Gastroesophageal sphincter (tissue), 4 donors: Measurements from ENCODE around the gene ZNF695. TPM values are rescaled to one million over a fixed set of nuclear protein-coding genes. Genes with fewer than 3 reads are reported as not detected.

Experiments used
- ATAC-seq: fragments of 150-250 bp; one replicate; pipeline ENCODE4 v1.9.1; 2016; ENCODE audit warnings: mild to moderate bottlenecking, moderate library complexity
- H3K27ac ChIP-seq, 4 donors: fragments of 200-600 bp; sonication (generic) in 3 of 4; 1 replicate in 3 of 4; 2 replicates in 1 of 4; pipeline ENCODE4 v1.5.1; 2016 to 2019
- H3K27me3 ChIP-seq: fragments of 200-600 bp; sonication (generic); one replicate; pipeline ENCODE4 v1.5.1; 2019
- H3K36me3 ChIP-seq, 2 donors: fragments of 200-600 bp; sonication (generic); one replicate each; pipeline ENCODE4 v1.5.1; 2019; ENCODE audit warnings: control low read depth in 1 of 2
- H3K4me1 ChIP-seq, 3 donors: fragments of 200-600 bp; sonication (generic); 1 replicate in 2 of 3; 2 replicates in 1 of 3; pipeline ENCODE4 v1.5.1; 2016 to 2019; ENCODE audit warnings: control low read depth in 2 of 3
- H3K4me3 ChIP-seq, 2 donors: fragments of 200-600 bp; sonication (generic); one replicate each; pipeline ENCODE4 v1.5.1; 2019; ENCODE audit warnings: mild to moderate bottlenecking in 1 of 2, moderate library complexity in 1 of 2
- H3K9me3 ChIP-seq, 3 donors: fragments of 200-600 bp; sonication (generic); one replicate each; pipeline ENCODE4 v1.5.1; 2017 to 2019; ENCODE audit warnings: control low read depth in 2 of 3
- CTCF ChIP-seq, 4 experiments: fragments of 200-600 bp in 2 of 4; fragments of 450-650 bp in 2 of 4; sonication (generic) in 1 of 4; IDR thresholded peaks; one replicate each; pipeline ENCODE4 v1.5.1; 2017 to 2019; ENCODE audit warnings: antibody characterized with exemption in 4 of 4, mild to moderate bottlenecking in 2 of 4, moderate library complexity in 2 of 4
- EP300 ChIP-seq: sonication (generic); formaldehyde crosslinking; IDR thresholded peaks from one replicate; pipeline ENCODE4 v1.6.1; 2017; ENCODE audit warnings: antibody characterized with exemption, mild to moderate bottlenecking
- POLR2A ChIP-seq, 2 donors: fragments of 450-650 bp; IDR thresholded peaks; one replicate each; pipeline ENCODE4 v1.6.1; 2017; ENCODE audit warnings: antibody characterized with exemption in 2 of 2, mild to moderate bottlenecking in 2 of 2, moderate library complexity in 1 of 2
- POLR2AphosphoS5 ChIP-seq: sonication (generic); formaldehyde crosslinking; IDR thresholded peaks from one replicate; pipeline ENCODE4 v1.6.1; 2017; ENCODE audit warnings: antibody characterized with exemption
- WGBS, 2 donors: methylation state at CpG; one replicate each; pipeline ENCODE4 v1.1.5; 2018; ENCODE audit warnings: low coverage in 1 of 2; 5-methylcytosine and 5-hydroxymethylcytosine counted together
- total RNA-seq, 4 donors: library from RNA; depleted of rRNA; stranded (reverse); fragments of >200 nt; gene quantifications; one replicate each; pipeline ENCODE4 v1.1.0, GENCODE V29; 2016

The ZNF695 gene
- total RNA-seq, 4 donors from 2014 or later, result not detected

- no peak overlapping the region for H3K27ac ChIP-seq
- no peaks in the 10 kb centered on the region for H3K27me3 ChIP-seq
- no peaks in the 10 kb centered on the region for H3K4me1 ChIP-seq
- no peaks in the 10 kb centered on the region for H3K36me3 ChIP-seq
- ATAC-seq, result no peak
- TF ChIP-seq CTCF (IDR thresholded peaks at IDR 0.05), result no peak
- TF ChIP-seq POLR2A (IDR thresholded peaks at IDR 0.05), result no peak
- TF ChIP-seq POLR2AphosphoS5, result no peak
- TF ChIP-seq EP300, result no peak
- no peak overlapping the region for H3K4me3 ChIP-seq
- no peaks in the 10 kb centered on the region for H3K9me3 ChIP-seq
- 100% methylated on average over 1 of the region's 2 CpGs for WGBS, 2 donors
Observed at GRCh38 chr1:246966502-246966901, 41.4 kb downstream of the ZNF695 start.

GRCh38 chr1:246959944-246960693 is 47.7 kb downstream of the ZNF695 start:
- Histone ChIP-seq H3K27ac (no peak overlapping the region), H3K36me3 (no peaks in the 10 kb centered on the region), H3K9me3 (no peaks in the 10 kb centered on the region), H3K4me1 (peaks cover 0 to under 1% (median 0%) of the 10 kb centered on the region in 3 donors), H3K27me3 (no peaks in the 10 kb centered on the region), H3K4me3 (no peak overlapping the region)
- ATAC-seq, result peak; percentile 50
- peak in 1 of 4 experiments; percentile 14 for TF ChIP-seq CTCF (IDR thresholded peaks at IDR 0.05)
- TF ChIP-seq POLR2A (IDR thresholded peaks at IDR 0.05), result no peak
- TF ChIP-seq EP300, result no peak
- 25 to 73% methylated on average over 1 of the region's 1 CpG for WGBS, 2 donors

- no peak for TF ChIP-seq CTCF (IDR thresholded peaks at IDR 0.05)
- peak; percentile 37 for TF ChIP-seq POLR2AphosphoS5
- TF ChIP-seq POLR2A (IDR thresholded peaks at IDR 0.05), result no peak
- no peak for TF ChIP-seq EP300
- Histone ChIP-seq H3K4me1 (peaks cover 0 to 42% (median 0%) of the 10 kb centered on the region in 3 donors), H3K36me3 (no peaks in the 10 kb centered on the region), H3K27ac (peak overlapping the region in 1 of 4 donors; percentile 55), H3K9me3 (no peaks in the 10 kb centered on the region), H3K27me3 (no peaks in the 10 kb centered on the region), H3K4me3 (no peak overlapping the region)
- no peak for ATAC-seq
- 38 to 55% methylated on average over 3 to 4 of the region's 4 CpGs for WGBS, 2 donors
Observed at GRCh38 chr1:246954126-246954525, 53.7 kb downstream of the ZNF695 start.

- peaks cover 0 to 69% (median 4%) of the 10 kb centered on the region in 3 donors for H3K4me1 ChIP-seq
- ATAC-seq, result no peak
- TF ChIP-seq POLR2A (IDR thresholded peaks at IDR 0.05) (no peak), EP300 (no peak), POLR2AphosphoS5 (no peak), CTCF (IDR thresholded peaks at IDR 0.05) (no peak)
- 90 to 95% methylated on average over 3 to 4 of the region's 4 CpGs for WGBS, 2 donors
- H3K27ac ChIP-seq, result no peak overlapping the region
- no peaks in the 10 kb centered on the region for H3K27me3 ChIP-seq
- H3K36me3 ChIP-seq, result no peaks in the 10 kb centered on the region
- no peaks in the 10 kb centered on the region for H3K9me3 ChIP-seq
- no peak overlapping the region for H3K4me3 ChIP-seq
Observed at GRCh38 chr1:246951413-246951812, 56.4 kb downstream of the ZNF695 start.

- Histone ChIP-seq H3K4me3 (no peak overlapping the region), H3K9me3 (no peaks in the 10 kb centered on the region), H3K27ac (peak overlapping the region in 1 of 4 donors; percentile 24), H3K36me3 (no peaks in the 10 kb centered on the region), H3K27me3 (no peaks in the 10 kb centered on the region), H3K4me1 (peaks cover 0 to 71% (median 4%) of the 10 kb centered on the region in 3 donors)
- WGBS, 2 donors, result 82 to 100% methylated on average over 3 of the region's 3 CpGs
- no peak for ATAC-seq
- TF ChIP-seq POLR2AphosphoS5 (no peak), EP300 (no peak), CTCF (IDR thresholded peaks at IDR 0.05) (no peak), POLR2A (IDR thresholded peaks at IDR 0.05) (no peak)
Observed at GRCh38 chr1:246949956-246950355, 57.9 kb downstream of the ZNF695 start.
